Ascending aorta (tissue), 2 donors: ENCODE results near the gene KIAA0825. TPM values are rescaled to one million over a fixed set of nuclear protein-coding genes. Genes with fewer than 3 reads are reported as not detected.
"Not testable (repeated sequence)": the region's sequence is repeated elsewhere in the genome, so short reads cannot be mapped to it uniquely, and the experiment has no call there.

Experiments used
- DNase-seq, 2 donors: peaks; one replicate each; pipeline ENCODE4 v3.0.0-alpha.2; 2019; ENCODE audit warnings: low spot score in 2 of 2
- H3K27ac ChIP-seq, 2 donors: fragments of 200-600 bp; sonication (generic); one replicate each; pipeline ENCODE4 v1.5.1; 2016 to 2017; ENCODE audit warnings: mild to moderate bottlenecking in 1 of 2
- H3K27me3 ChIP-seq: fragments of 200-600 bp; sonication (generic); one replicate; pipeline ENCODE4 v1.5.1; 2017
- H3K36me3 ChIP-seq, 2 donors: fragments of 200-600 bp; sonication (generic); one replicate each; pipeline ENCODE4 v1.5.1; 2016
- H3K4me1 ChIP-seq, 2 donors: fragments of 200-600 bp; sonication (generic); one replicate each; pipeline ENCODE4 v1.5.1; 2016 to 2017; ENCODE audit warnings: mild to moderate bottlenecking in 1 of 2
- H3K4me3 ChIP-seq, 2 donors: fragments of 200-600 bp; sonication (generic); one replicate each; pipeline ENCODE4 v1.5.1; 2016 to 2017; ENCODE audit warnings: mild to moderate bottlenecking in 1 of 2
- H3K9me3 ChIP-seq, 2 donors: fragments of 200-600 bp; sonication (generic); one replicate each; pipeline ENCODE4 v1.5.1; 2016
- intact Hi-C: fragments of 100-400 bp; cut with DNase I; formaldehyde crosslinking; loops from one replicate; pipeline ENCODE4 v1.15.1; 2023
- total RNA-seq: library from RNA; depleted of rRNA; stranded (reverse); fragments of >200 nt; gene quantifications from one replicate; pipeline ENCODE4 v1.1.0, GENCODE V29; 2016
- TF ChIP-seq, protein P1 (sequence below), 3 experiments: fragments of 200-600 bp in 2 of 3; fragments of 450-650 bp in 1 of 3; sonication (generic) in 2 of 3; IDR thresholded peaks; one replicate each; pipeline ENCODE4 v1.5.1; 2016 to 2019; ENCODE audit warnings: antibody characterized with exemption in 3 of 3, mild to moderate bottlenecking in 1 of 3, moderate library complexity in 1 of 3

The KIAA0825 gene
- total RNA-seq, 1 donor from 2014 or later = 2.4 TPM

DNA sequence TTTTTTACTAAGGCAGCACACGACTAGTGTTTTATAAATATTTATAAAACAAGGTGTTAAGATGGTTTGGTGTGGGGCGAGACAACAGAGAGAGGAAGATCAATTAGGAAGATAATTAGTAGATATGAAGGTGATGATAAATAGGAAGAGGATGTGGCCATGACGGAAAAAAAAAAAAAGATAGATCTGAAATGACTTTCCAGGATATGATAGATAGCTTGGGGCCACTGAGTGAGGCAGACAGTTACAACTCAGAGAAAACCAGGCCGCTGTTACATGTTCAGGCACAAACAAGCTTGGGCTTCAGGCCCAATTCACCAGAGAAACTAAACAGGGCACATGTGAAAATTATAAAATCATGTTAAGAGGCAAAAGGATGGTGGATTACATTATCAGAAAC is 43.2 kb downstream of the KIAA0825 start:
- H3K27ac ChIP-seq = no peak overlapping the region
- no peaks in the 10 kb centered on the region for H3K27me3 ChIP-seq
- H3K9me3 ChIP-seq = no peaks in the 10 kb centered on the region
- intact Hi-C loops = no loop called here
- H3K4me3 ChIP-seq = no peak overlapping the region
- H3K36me3 ChIP-seq = no peaks in the 10 kb centered on the region
- no peak for DNase-seq
- TF ChIP-seq, protein P1, sequence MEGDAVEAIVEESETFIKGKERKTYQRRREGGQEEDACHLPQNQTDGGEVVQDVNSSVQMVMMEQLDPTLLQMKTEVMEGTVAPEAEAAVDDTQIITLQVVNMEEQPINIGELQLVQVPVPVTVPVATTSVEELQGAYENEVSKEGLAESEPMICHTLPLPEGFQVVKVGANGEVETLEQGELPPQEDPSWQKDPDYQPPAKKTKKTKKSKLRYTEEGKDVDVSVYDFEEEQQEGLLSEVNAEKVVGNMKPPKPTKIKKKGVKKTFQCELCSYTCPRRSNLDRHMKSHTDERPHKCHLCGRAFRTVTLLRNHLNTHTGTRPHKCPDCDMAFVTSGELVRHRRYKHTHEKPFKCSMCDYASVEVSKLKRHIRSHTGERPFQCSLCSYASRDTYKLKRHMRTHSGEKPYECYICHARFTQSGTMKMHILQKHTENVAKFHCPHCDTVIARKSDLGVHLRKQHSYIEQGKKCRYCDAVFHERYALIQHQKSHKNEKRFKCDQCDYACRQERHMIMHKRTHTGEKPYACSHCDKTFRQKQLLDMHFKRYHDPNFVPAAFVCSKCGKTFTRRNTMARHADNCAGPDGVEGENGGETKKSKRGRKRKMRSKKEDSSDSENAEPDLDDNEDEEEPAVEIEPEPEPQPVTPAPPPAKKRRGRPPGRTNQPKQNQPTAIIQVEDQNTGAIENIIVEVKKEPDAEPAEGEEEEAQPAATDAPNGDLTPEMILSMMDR (IDR thresholded peaks at IDR 0.05) = no peak
- no peaks in the 10 kb centered on the region for H3K4me1 ChIP-seq

DNA sequence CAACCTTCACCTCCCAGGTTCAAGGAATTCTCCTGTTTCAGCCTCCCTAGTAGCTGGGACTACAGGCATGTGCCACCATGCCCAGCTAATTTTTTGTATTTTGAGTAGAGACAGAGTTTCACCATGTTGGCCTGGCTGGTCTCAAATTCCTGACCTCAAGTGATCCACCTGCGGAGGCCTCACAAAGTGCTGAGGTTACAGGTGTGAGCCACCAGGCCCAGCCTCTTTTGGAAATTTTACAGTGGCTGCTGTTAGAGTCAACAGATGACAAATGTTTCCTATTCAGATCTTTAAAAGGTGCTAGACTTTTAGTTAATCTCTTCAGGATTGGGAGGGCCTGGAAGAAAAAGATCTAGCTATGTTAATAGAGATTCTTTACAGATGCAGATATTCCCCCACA is 45.1 kb downstream of the KIAA0825 start:
- H3K4me3 ChIP-seq, H3K9me3 ChIP-seq, H3K27me3 ChIP-seq, intact Hi-C loops, H3K36me3 ChIP-seq, DNase-seq, H3K27ac ChIP-seq, H3K4me1 ChIP-seq: not testable (repeated sequence)

DNA sequence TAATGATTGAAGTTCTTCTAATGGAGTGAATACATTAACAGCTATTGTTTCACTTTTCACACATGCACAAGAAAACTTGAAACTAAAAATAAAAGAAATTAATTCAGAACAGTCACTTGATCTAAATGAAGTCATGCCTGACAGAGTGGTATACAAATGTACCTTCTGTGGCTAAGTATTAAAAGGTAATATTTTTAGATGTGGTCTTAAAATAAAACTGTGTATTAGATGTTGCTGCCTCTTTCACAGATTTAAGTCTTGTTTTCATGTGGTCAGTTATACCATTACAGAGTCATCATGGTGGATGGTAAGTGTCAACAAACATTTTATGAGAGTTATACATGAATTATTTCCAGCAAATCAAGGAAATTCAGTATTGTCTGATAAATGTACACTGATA is 47.0 kb downstream of the KIAA0825 start:
- Histone ChIP-seq H3K4me1 (no peaks in the 10 kb centered on the region), H3K27me3 (no peaks in the 10 kb centered on the region), H3K9me3 (no peaks in the 10 kb centered on the region), H3K36me3 (no peaks in the 10 kb centered on the region), H3K4me3 (no peak overlapping the region), H3K27ac (no peak overlapping the region)
- DNase-seq = no peak
- intact Hi-C loops = no loop called here
- TF ChIP-seq, protein P1 (IDR thresholded peaks at IDR 0.05) = no peak

DNA sequence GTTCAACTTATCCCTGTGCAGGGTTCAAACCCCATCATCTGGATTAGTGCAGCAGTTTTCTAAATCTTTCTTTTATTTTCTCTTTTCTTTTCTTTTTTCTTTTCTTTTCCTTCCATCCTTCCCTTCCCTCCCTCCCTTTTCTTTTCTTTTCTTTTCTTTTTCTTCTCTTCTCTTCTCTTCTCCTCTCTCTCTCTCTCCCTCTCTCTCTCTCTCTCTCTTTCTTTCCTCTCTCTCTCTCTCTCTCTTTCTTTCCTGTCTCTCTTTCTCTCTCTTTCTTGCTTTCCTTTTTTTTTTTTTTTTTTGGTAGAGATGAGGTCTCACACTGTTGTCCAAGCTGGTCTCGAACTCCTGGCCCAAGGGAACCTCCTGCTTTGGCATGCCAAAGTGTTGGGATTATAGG is 53.6 kb downstream of the KIAA0825 start:
- Histone ChIP-seq H3K36me3 (no peaks in the 10 kb centered on the region), H3K4me3 (no peak overlapping the region), H3K27ac (no peak overlapping the region), H3K27me3 (no peaks in the 10 kb centered on the region), H3K4me1 (no peaks in the 10 kb centered on the region), H3K9me3 (no peaks in the 10 kb centered on the region)
- intact Hi-C loops = no loop called here
- TF ChIP-seq, protein P1 (IDR thresholded peaks at IDR 0.05) = no peak
- no peak for DNase-seq

DNA sequence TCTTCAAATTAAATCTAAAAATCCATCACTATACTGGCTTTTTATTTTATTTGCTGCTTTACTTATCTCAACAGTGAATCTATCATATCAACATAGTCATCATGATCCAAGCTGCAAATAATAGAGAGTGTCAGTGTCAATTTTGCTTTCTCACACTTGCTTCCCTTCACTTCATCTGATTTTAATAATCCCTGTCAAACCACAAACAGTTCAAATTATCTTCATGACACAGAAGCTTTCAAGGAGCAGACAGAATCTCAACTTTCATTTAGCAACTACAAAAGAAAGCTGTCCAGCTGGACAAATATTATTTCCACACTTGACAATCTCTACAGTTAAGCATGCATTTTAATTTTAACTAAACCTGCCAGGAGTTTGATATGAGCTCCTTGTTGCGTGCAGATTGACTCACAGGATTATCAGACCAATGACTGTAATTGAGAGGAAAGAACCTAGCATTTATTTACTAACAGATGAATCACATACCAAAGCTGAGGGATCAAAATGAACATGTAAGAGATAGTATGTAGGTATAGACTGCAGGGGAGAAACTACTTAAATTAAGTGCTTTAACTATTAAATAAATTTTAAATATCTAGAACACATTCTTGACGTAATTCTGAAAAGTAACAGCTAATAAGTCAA is 56.0 kb downstream of the KIAA0825 start:
- no peak for DNase-seq
- no peak overlapping the region for H3K4me3 ChIP-seq
- no peaks in the 10 kb centered on the region for H3K9me3 ChIP-seq
- H3K36me3 ChIP-seq = no peaks in the 10 kb centered on the region
- intact Hi-C loops = no loop called here
- TF ChIP-seq, protein P1 (IDR thresholded peaks at IDR 0.05) = no peak
- H3K4me1 ChIP-seq = no peaks in the 10 kb centered on the region
- H3K27ac ChIP-seq = no peak overlapping the region
- no peaks in the 10 kb centered on the region for H3K27me3 ChIP-seq

DNA sequence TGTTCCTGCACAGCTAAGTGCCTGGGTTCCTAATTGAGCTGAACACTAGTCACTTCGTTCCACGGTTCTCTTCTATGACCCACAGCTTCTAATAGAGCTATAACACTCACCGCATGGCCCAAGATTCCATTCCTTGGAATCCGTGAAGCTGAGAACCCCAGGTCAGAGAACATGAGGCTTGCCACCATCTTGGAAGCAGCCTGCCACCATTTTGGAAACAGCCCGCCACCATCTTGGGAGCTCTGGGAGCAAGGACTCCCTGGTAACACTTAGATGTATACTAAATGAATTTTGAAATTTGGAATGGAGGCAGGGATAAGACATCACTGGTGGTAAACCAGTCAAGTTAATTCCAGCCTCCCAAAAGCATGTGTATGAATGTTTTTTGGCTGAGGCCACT is 60.4 kb downstream of the KIAA0825 start:
- Histone ChIP-seq H3K4me1 (no peaks in the 10 kb centered on the region), H3K36me3 (no peaks in the 10 kb centered on the region), H3K4me3 (no peak overlapping the region), H3K27ac (no peak overlapping the region), H3K9me3 (no peaks in the 10 kb centered on the region), H3K27me3 (no peaks in the 10 kb centered on the region)
- DNase-seq = no peak
- TF ChIP-seq, protein P1 (IDR thresholded peaks at IDR 0.05) = no peak
- intact Hi-C loops = no loop called here
